Measurements from ENCODE around the gene INA.

GRCh38 chr10:103280031-103280430 is 3.1 kb downstream of the INA start:
- TF ChIP-seq CTCF (IDR thresholded peaks at IDR 0.05) (no peak), POLR2A (IDR thresholded peaks at IDR 0.05) (no peak), EP300 (IDR thresholded peaks at IDR 0.05) (no peak)

Data from tibial nerve (tissue), 4 donors.